SK-N-SH treated with all-trans-retinoic acid at 6 μM for 48 hours (cell line): ENCODE results near the gene HS3ST3B1.

Source experiments
- ARNTL ChIP-seq: fragments of 450-650 bp; formaldehyde crosslinking; IDR thresholded peaks from 2 replicates; pipeline ENCODE4 v1.5.0; 2020; ENCODE audit warnings: low read depth, mild to moderate bottlenecking, moderate library complexity, borderline replicate concordance
- CREB5 ChIP-seq: fragments of 250-450 bp; sonication (Bioruptor Pico); IDR thresholded peaks from 2 replicates; pipeline ENCODE4 v1.5.1; 2020; ENCODE audit warnings: low read depth, mild to moderate bottlenecking, moderate library complexity
- GLIS3 ChIP-seq: fragments of 250-450 bp; sonication (Bioruptor Pico); IDR thresholded peaks from 2 replicates; pipeline ENCODE4 v1.5.0; 2020; ENCODE audit warnings: mild to moderate bottlenecking, moderate library complexity
- RARB ChIP-seq: fragments of 250-450 bp; sonication (Bioruptor Pico); IDR thresholded peaks from 2 replicates; pipeline ENCODE4 v1.8.0; 2021; ENCODE audit warnings: mild to moderate bottlenecking, moderate library complexity
- ZFP3 ChIP-seq: fragments of 250-450 bp; sonication (Bioruptor Pico); IDR thresholded peaks from 2 replicates; pipeline ENCODE4 v1.5.0; 2020; ENCODE audit warnings: mild to moderate bottlenecking, moderate library complexity
- ZFP30 ChIP-seq: fragments of 450-650 bp; formaldehyde crosslinking; IDR thresholded peaks from 2 replicates; pipeline ENCODE4 v1.5.0; 2022; ENCODE audit warnings: mild to moderate bottlenecking, moderate library complexity
- TF ChIP-seq, protein P1 (sequence below): fragments of 250-450 bp; sonication (Bioruptor Pico); IDR thresholded peaks from 2 replicates; pipeline ENCODE4 v1.8.0; 2021; ENCODE audit warnings: low read depth, mild to moderate bottlenecking, moderate library complexity, borderline replicate concordance

GRCh38 chr17:14302091-14302430, 1.2 kb downstream of the HS3ST3B1 start:
- no peak for TF ChIP-seq ZFP3 (CRISPR knock-in tag)
- TF ChIP-seq CREB5: no peak
- no peak for TF ChIP-seq RARB (CRISPR knock-in tag)
- TF ChIP-seq ZFP30 (CRISPR knock-in tag): no peak
- TF ChIP-seq ARNTL (CRISPR knock-in tag): no peak
- TF ChIP-seq, protein P1, sequence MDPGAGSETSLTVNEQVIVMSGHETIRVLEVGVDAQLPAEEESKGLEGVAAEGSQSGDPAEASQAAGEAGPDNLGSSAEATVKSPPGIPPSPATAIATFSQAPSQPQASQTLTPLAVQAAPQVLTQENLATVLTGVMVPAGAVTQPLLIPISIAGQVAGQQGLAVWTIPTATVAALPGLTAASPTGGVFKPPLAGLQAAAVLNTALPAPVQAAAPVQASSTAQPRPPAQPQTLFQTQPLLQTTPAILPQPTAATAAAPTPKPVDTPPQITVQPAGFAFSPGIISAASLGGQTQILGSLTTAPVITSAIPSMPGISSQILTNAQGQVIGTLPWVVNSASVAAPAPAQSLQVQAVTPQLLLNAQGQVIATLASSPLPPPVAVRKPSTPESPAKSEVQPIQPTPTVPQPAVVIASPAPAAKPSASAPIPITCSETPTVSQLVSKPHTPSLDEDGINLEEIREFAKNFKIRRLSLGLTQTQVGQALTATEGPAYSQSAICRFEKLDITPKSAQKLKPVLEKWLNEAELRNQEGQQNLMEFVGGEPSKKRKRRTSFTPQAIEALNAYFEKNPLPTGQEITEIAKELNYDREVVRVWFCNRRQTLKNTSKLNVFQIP (CRISPR knock-in tag): no peak
- TF ChIP-seq GLIS3 (CRISPR knock-in tag): no peak
